Gastroesophageal sphincter (tissue), 4 donors: ENCODE data around the gene MAPK8IP3. TPM values are rescaled to one million over a fixed set of nuclear protein-coding genes. Genes with fewer than 3 reads are reported as not detected.

ENCODE experiments used
- ATAC-seq: fragments of 150-250 bp; one replicate; pipeline ENCODE4 v1.9.1; 2016; ENCODE audit warnings: mild to moderate bottlenecking, moderate library complexity
- H3K27ac ChIP-seq, 4 donors: fragments of 200-600 bp; sonication (generic) in 3 of 4; 1 replicate in 3 of 4; 2 replicates in 1 of 4; pipeline ENCODE4 v1.5.1; 2016 to 2019
- H3K27me3 ChIP-seq: fragments of 200-600 bp; sonication (generic); one replicate; pipeline ENCODE4 v1.5.1; 2019
- H3K36me3 ChIP-seq, 2 donors: fragments of 200-600 bp; sonication (generic); one replicate each; pipeline ENCODE4 v1.5.1; 2019; ENCODE audit warnings: control low read depth in 1 of 2
- H3K4me1 ChIP-seq, 3 donors: fragments of 200-600 bp; sonication (generic); 1 replicate in 2 of 3; 2 replicates in 1 of 3; pipeline ENCODE4 v1.5.1; 2016 to 2019; ENCODE audit warnings: control low read depth in 2 of 3
- H3K4me3 ChIP-seq, 2 donors: fragments of 200-600 bp; sonication (generic); one replicate each; pipeline ENCODE4 v1.5.1; 2019; ENCODE audit warnings: mild to moderate bottlenecking in 1 of 2, moderate library complexity in 1 of 2
- H3K9me3 ChIP-seq, 3 donors: fragments of 200-600 bp; sonication (generic); one replicate each; pipeline ENCODE4 v1.5.1; 2017 to 2019; ENCODE audit warnings: control low read depth in 2 of 3
- EP300 ChIP-seq: sonication (generic); formaldehyde crosslinking; IDR thresholded peaks from one replicate; pipeline ENCODE4 v1.6.1; 2017; ENCODE audit warnings: antibody characterized with exemption, mild to moderate bottlenecking
- POLR2A ChIP-seq, 2 donors: fragments of 450-650 bp; IDR thresholded peaks; one replicate each; pipeline ENCODE4 v1.6.1; 2017; ENCODE audit warnings: antibody characterized with exemption in 2 of 2, mild to moderate bottlenecking in 2 of 2, moderate library complexity in 1 of 2
- POLR2AphosphoS5 ChIP-seq: sonication (generic); formaldehyde crosslinking; IDR thresholded peaks from one replicate; pipeline ENCODE4 v1.6.1; 2017; ENCODE audit warnings: antibody characterized with exemption
- WGBS, 2 donors: methylation state at CpG; one replicate each; pipeline ENCODE4 v1.1.5; 2018; ENCODE audit warnings: low coverage in 1 of 2; 5-methylcytosine and 5-hydroxymethylcytosine counted together
- total RNA-seq, 4 donors: library from RNA; depleted of rRNA; stranded (reverse); fragments of >200 nt; gene quantifications; one replicate each; pipeline ENCODE4 v1.1.0, GENCODE V29; 2016
- TF ChIP-seq, protein P1 (sequence below), 4 experiments: fragments of 200-600 bp in 2 of 4; fragments of 450-650 bp in 2 of 4; sonication (generic) in 1 of 4; IDR thresholded peaks; one replicate each; pipeline ENCODE4 v1.5.1; 2017 to 2019; ENCODE audit warnings: antibody characterized with exemption in 4 of 4, mild to moderate bottlenecking in 2 of 4, moderate library complexity in 2 of 4

MAPK8IP3 gene
- total RNA-seq, 4 donors from 2014 or later = 12.0 to 66.8 (median 33.1) TPM

GRCh38 chr16:1673424-1674151, 32.4 kb upstream of the MAPK8IP3 start:
- WGBS, 2 donors = 85 to 93% methylated on average over 4 to 7 of the region's 26 CpGs
- H3K9me3 ChIP-seq = no peaks in the 10 kb centered on the region
- H3K36me3 ChIP-seq = peaks cover 0 to 81% of the 10 kb centered on the region in 2 donors
- ATAC-seq = no peak
- no peak overlapping the region for H3K27ac ChIP-seq
- H3K4me1 ChIP-seq = peaks cover 0 to 11% (median 0%) of the 10 kb centered on the region in 3 donors
- H3K27me3 ChIP-seq = no peaks in the 10 kb centered on the region
- H3K4me3 ChIP-seq = no peak overlapping the region
- TF ChIP-seq EP300 = no peak
- TF ChIP-seq, protein P1, sequence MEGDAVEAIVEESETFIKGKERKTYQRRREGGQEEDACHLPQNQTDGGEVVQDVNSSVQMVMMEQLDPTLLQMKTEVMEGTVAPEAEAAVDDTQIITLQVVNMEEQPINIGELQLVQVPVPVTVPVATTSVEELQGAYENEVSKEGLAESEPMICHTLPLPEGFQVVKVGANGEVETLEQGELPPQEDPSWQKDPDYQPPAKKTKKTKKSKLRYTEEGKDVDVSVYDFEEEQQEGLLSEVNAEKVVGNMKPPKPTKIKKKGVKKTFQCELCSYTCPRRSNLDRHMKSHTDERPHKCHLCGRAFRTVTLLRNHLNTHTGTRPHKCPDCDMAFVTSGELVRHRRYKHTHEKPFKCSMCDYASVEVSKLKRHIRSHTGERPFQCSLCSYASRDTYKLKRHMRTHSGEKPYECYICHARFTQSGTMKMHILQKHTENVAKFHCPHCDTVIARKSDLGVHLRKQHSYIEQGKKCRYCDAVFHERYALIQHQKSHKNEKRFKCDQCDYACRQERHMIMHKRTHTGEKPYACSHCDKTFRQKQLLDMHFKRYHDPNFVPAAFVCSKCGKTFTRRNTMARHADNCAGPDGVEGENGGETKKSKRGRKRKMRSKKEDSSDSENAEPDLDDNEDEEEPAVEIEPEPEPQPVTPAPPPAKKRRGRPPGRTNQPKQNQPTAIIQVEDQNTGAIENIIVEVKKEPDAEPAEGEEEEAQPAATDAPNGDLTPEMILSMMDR (IDR thresholded peaks at IDR 0.05) = no peak
- no peak for TF ChIP-seq POLR2AphosphoS5
- TF ChIP-seq POLR2A (IDR thresholded peaks at IDR 0.05) = no peak

- peaks cover 0 to 74% of the 10 kb centered on the region in 2 donors for H3K36me3 ChIP-seq
- H3K27ac ChIP-seq = no peak overlapping the region
- no peak for TF ChIP-seq POLR2AphosphoS5
- TF ChIP-seq, protein P1 (IDR thresholded peaks at IDR 0.05) = no peak
- TF ChIP-seq POLR2A (IDR thresholded peaks at IDR 0.05) = no peak
- TF ChIP-seq EP300 = no peak
- 65 to 80% methylated on average over 4 to 6 of the region's 7 CpGs for whole genome bisulfite sequencing, 2 donors
- no peak for ATAC-seq
- H3K4me3 ChIP-seq = no peak overlapping the region
- no peaks in the 10 kb centered on the region for H3K9me3 ChIP-seq
- H3K27me3 ChIP-seq = no peaks in the 10 kb centered on the region
- H3K4me1 ChIP-seq = peaks cover 0 to 18% (median 5%) of the 10 kb centered on the region in 3 donors
Measured at GRCh38 chr16:1674306-1674705, 31.7 kb upstream of the MAPK8IP3 start.

DNA sequence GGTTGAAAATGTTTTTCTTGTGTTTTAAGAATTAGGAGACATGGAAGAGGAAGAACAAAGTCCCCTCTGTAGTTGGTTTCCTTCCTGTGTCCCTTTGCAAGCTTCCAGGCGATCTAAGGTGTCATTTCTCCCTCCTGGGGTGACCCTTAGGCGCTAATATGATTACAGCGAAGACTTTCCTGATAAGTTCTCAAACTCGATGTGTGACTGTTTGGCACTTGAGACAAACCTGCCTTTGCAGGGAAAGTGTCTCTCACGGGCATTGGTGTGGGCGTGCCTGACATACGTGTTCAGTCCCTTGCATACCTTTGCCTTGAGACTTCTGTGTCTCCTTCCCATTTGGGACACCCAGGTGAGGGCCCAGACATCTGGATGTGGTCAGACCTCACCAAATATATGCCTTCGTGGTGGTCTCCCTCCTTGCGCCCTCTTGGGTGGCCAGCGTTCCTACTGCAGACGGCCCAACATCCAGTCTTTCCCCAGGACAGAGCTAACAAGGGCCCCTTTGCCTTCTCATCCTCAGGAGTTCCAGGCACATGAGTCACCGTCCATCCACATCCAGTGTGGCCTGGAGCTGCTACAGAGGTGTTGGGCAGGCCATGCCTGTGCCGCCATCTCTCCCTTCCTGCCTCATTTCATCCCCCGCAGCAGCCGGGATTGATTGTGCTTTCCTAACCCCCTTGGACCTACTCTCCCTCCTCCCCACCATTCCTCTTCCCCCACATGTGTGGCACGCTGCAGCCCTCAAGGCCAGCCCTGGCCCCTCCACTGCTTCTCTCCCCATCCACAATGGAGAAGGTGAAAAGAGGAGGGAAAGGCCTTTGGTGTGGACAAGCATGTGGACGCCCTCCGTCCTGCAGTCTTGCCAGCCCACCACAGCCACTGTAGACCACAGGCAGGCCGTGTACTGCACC, 31.0 kb upstream of the MAPK8IP3 start:
- Histone ChIP-seq H3K9me3 (no peaks in the 10 kb centered on the region), H3K27me3 (no peaks in the 10 kb centered on the region), H3K27ac (no peak overlapping the region), H3K36me3 (peaks cover 0 to 67% of the 10 kb centered on the region in 2 donors), H3K4me3 (no peak overlapping the region), H3K4me1 (peaks cover 0 to 25% (median 5%) of the 10 kb centered on the region in 3 donors)
- WGBS, 2 donors = 82 to 89% methylated on average over 3 to 14 of the region's 19 CpGs
- no peak for ATAC-seq
- no peak for TF ChIP-seq POLR2A (IDR thresholded peaks at IDR 0.05)
- TF ChIP-seq, protein P1 (IDR thresholded peaks at IDR 0.05) = no peak
- no peak for TF ChIP-seq EP300
- no peak for TF ChIP-seq POLR2AphosphoS5

DNA sequence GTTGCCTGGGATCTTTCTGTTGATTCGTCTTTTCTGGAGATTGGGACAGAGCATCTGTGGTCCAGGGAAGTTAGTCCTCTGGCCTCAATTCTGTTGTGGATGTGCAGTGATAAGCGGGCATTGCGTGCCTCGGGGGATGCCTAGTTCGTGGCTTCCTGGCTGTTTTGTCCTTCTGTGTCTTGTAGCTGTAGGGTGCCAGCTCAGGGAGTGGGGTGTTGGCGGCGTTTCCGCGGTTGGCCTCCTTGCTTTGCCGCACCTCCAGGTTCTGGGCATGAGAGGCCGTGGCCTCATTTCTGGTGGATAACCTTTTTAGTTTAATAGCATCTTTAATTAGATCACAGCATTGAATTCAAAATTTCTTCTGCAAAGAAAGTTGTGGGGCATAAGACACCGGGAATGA, 29.3 kb upstream of the MAPK8IP3 start:
- 90 to 94% methylated on average over 1 to 7 of the region's 12 CpGs for WGBS, 2 donors
- no peak for ATAC-seq
- Histone ChIP-seq H3K4me3 (no peak overlapping the region), H3K4me1 (peaks cover 0 to 27% (median 5%) of the 10 kb centered on the region in 3 donors), H3K27ac (no peak overlapping the region), H3K36me3 (peaks cover 0 to 50% of the 10 kb centered on the region in 2 donors), H3K9me3 (no peaks in the 10 kb centered on the region), H3K27me3 (no peaks in the 10 kb centered on the region)
- TF ChIP-seq, protein P1 (IDR thresholded peaks at IDR 0.05) = no peak
- TF ChIP-seq POLR2A (IDR thresholded peaks at IDR 0.05) = no peak
- TF ChIP-seq EP300 = no peak
- no peak for TF ChIP-seq POLR2AphosphoS5
